GM18868 (cell line): ENCODE measurements around the gene PRDX5.

ENCODE experiments used
- ATAC-seq: cut with Tn5 transposase; IDR thresholded peaks from one replicate; pipeline ENCODE4 v1.9.1; 2021; ENCODE audit warnings: mild to moderate bottlenecking, moderate library complexity; ENCODE audit not compliant: unreplicated experiment

PRDX5 gene

GRCh38 chr11:64343767-64344559, 26.0 kb downstream of the PRDX5 start:
- no peak for ATAC-seq

DNA sequence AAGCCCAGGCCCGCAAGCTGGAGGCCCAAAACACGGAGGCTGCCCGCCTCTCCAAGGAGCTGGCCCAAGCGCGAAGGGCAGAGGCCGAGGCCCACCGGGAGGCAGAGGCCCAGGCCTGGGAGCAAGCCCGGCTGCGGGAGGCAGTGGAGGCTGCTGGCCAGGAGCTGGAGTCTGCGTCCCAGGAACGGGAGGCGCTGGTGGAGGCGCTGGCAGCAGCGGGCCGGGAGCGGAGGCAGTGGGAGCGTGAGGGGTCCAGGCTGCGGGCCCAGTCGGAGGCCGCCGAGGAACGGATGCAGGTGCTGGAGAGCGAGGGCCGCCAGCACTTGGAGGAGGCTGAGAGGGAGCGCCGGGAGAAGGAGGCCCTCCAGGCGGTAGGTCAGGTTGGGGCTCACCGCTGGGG, 26.9 kb downstream of the PRDX5 start:
- ATAC-seq = no peak

DNA sequence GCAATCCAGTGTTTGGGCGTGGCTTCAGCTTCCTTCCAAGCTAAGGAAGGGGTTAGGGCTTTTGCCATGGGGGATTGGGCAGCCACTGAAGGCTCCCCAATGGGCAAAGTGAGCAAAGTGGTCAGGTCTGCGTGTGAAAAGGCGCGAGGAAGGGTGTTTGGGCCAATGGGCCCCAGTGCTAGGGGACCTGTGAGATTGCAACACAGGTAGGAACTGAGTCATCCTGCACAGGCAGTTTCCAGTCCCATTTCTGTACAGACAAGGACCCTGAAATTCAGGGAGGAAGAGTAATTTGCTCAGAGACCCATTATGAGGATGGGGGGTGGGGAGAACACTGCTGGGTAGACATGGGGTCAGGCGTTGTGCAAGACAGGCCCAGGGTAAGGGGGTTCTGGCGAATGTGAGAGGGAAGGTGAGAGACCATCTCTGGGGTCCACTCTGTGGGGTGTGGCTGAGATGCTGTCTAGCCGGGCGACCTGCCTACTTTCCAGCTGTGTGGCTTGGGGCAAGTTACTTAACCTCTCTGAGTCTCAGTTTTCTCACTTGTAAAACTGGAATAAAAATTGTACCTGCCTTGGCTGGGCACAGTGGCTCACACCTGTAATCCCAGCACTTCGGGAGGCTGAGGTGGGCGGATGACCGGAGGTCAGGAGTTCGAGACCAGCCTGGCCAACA, 29.4 kb downstream of the PRDX5 start:
- no peak for ATAC-seq

GRCh38 chr11:64348383-64349024, 30.6 kb downstream of the PRDX5 start:
- ATAC-seq = no peak

GRCh38 chr11:64349025-64349387, 31.1 kb downstream of the PRDX5 start:
- no peak for ATAC-seq

- ATAC-seq = no peak
Measured at GRCh38 chr11:64349404-64349803, 31.5 kb downstream of the PRDX5 start.

DNA sequence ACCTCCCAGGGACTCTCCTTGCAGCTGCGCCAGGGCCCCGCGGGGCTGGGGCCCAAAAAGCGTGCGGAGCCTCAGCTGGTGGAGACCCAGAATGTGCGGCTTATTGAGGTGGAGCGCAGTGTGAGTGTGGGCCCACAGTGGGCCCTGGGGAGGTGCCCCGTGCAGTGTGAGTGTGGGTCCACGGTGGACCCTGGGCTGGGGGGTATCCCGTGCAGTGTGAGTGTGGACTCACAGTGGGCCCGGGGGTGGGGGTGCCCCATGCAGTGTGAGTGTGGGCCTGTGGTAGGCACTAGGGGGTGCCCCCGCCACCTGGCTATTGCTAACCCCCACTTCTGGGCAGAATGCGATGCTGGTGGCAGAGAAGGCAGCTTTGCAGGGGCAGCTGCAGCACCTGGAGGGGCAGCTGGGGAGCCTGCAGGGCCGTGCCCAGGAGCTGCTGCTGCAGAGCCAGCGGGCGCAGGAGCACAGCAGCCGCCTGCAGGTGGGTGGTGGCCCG, 33.3 kb downstream of the PRDX5 start:
- ATAC-seq = no peak

DNA sequence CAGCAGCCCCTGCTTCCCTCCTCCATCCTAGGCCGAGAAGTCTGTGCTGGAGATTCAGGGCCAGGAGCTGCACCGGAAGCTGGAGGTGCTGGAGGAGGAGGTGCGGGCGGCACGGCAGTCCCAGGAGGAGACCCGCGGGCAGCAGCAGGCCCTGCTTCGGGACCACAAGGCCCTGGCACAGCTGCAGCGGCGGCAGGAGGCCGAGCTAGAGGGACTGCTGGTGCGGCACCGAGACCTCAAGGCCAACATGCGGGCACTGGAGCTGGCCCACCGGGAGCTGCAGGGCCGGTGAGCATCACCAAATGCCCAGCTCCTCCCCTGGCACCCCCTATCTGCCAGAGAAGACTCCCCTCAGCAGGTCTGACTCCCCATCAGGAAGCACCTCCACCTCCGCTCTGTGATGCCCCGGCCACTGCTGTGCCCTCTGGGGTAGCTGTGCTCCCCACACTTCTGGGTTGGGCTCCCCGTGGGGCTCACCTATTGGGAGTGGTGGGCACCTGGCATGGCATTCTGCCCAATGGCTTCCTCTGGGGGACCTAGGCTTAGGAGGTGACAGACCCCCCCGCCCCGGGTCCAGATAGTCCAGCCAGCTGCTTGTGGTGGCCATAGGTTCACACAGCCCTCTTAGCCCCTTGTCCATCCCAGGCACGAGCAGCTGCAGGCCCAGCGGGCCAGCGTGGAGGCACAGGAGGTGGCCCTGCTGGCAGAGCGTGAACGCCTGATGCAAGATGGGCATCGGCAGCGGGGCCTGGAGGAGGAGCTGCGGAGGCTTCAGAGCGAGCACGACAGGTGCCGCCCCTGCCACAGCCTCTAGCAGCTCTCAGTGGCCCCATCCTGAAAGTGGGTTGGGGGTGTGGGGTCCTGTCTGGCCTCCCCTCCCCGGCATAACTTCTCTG, 34.4 kb downstream of the PRDX5 start:
- ATAC-seq = no peak

DNA sequence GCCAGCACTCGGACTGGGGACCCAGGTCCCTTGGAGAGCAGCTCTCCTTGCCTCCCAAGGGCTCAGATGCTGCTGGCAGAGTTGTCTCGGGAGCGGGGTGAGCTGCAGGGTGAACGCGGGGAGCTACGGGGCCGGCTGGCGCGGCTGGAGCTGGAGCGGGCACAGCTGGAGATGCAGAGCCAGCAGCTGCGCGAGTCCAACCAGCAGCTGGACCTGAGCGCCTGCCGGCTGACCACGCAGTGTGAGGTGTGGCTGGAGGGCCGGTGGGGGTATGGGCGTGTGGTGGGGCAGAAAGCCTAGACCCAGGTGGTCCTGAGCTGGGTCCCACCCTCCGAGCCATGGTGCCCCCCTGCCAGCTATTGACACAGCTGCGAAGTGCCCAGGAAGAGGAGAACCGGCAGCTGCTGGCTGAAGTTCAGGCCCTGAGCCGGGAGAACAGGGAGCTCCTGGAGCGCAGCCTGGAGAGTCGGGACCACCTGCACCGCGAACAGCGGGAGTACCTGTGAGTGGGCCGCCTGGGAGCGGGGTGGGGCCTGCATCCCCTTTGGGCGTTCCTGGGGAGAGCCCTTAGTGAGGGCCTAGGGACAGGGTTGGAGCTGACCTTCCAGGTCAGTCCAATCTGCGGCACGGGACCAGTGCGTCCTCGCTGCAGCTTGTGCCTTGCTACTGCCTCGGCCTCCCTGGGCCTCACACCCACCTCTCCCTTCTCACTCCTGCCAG, 35.2 kb downstream of the PRDX5 start:
- no peak for ATAC-seq

- ATAC-seq = no peak
Measured at GRCh38 chr11:64353715-64354506, 36.0 kb downstream of the PRDX5 start.

GRCh38 chr11:64355078-64355940, 37.4 kb downstream of the PRDX5 start:
- peak; percentile 39 for ATAC-seq

- no peak for ATAC-seq
Measured at GRCh38 chr11:64356498-64357411, 38.8 kb downstream of the PRDX5 start.

DNA sequence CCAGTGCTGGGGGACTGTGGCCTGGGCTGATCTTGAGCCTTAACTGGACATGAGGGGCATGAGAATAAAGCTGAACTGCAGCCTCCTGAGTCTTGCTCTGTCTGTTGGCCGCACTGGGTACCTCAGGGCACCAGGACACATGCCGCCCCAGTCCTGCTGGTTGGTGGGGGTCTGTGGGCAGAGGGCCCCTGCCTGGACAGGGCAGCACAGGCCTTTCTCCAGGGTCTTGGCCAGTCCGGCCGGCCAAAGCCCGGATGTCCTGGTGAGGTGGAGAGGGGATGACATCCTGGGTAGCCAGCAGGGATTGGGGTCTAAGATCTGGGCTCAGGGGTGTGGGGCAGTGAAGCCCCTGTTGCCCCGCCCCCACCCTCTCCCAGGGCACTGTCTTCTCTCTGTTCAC, 39.5 kb downstream of the PRDX5 start:
- ATAC-seq = no peak

- ATAC-seq = no peak
Measured at GRCh38 chr11:64357904-64358535, 40.1 kb downstream of the PRDX5 start.

DNA sequence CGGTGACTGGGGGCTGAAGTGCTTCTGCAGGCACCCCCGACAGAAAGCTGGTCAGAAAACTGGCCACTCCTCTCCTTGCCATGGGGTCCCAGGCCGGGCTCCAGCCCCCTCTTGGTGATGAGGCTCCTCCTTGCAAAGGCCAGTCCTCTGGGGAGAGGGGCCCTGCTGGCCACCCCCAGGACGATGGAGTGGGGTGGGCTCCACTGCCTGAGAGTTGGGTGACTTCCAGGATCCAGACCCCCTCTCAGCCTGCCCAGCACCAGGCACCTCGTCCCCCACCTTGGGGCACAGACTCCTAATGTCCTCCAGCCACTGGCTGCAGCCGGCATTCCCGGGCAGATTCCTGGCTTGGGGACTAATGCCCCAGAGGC, 40.6 kb downstream of the PRDX5 start:
- ATAC-seq = no peak

GRCh38 chr11:64358907-64359711, 41.2 kb downstream of the PRDX5 start, which contains the start of gene RPS6KA4:
Gene RPS6KA4, plus strand, starts transcription at chr11:64359162. Its CDS starts 74 bp downstream, at chr11:64359236.
- ATAC-seq = no peak
